Cardiac fibroblast (primary cell): ENCODE results near the gene FHOD1.

Experiments used
- DNase-seq, 2 donors: peaks; one replicate each; pipeline versions ENCODE4 v3.0.0 to v3.0.0-alpha.2; 2010; ENCODE audit warnings: low read depth in 2 of 2
- H3K4me3 ChIP-seq, 2 donors: replicated peaks in 1 of 2; 1 replicate in 1 of 2; 2 replicates in 1 of 2; pipeline ENCODE4 v1.5.1; 2011; ENCODE audit warnings: low read depth in 2 of 2, low read length in 2 of 2, mild to moderate bottlenecking in 2 of 2, moderate library complexity in 1 of 2
- CTCF ChIP-seq: IDR thresholded peaks from one replicate; pipeline ENCODE4 v1.5.1; 2011; ENCODE audit warnings: low read depth, mild to moderate bottlenecking, low read length, inconsistent platforms

FHOD1 gene

GRCh38 chr16:67264866-67265265, 17.6 kb upstream of the FHOD1 start:
- TF ChIP-seq CTCF = no peak
- H3K4me3 ChIP-seq = no peak overlapping the region
- DNase-seq = no peak

- DNase-seq = no peak
- H3K4me3 ChIP-seq = no peak overlapping the region
- peak; percentile 4 for TF ChIP-seq CTCF
Observed at GRCh38 chr16:67264277-67264676, 17.0 kb upstream of the FHOD1 start.

- no peak overlapping the region for H3K4me3 ChIP-seq
- TF ChIP-seq CTCF = no peak
- no peak for DNase-seq
Observed at GRCh38 chr16:67263201-67263600, 15.9 kb upstream of the FHOD1 start.

GRCh38 chr16:67260426-67261063, 13.3 kb upstream of the FHOD1 start:
- DNase-seq = peak; percentile 75 to 77
- TF ChIP-seq CTCF = peak; percentile 77

GRCh38 chr16:67259705-67260104, 12.4 kb upstream of the FHOD1 start:
- TF ChIP-seq CTCF = no peak

More at GRCh38 chr16:67260426-67261063, 13.3 kb upstream of the FHOD1 start:
- no peak overlapping the region for H3K4me3 ChIP-seq

GRCh38 chr16:67258161-67258835, 11.0 kb upstream of the FHOD1 start:
- TF ChIP-seq CTCF = no peak
- H3K4me3 ChIP-seq = no peak overlapping the region
- DNase-seq = no peak

More at GRCh38 chr16:67259705-67260104, 12.4 kb upstream of the FHOD1 start:
- no peak for DNase-seq
- no peak overlapping the region for H3K4me3 ChIP-seq
